Measurements from ENCODE around the gene SASH1. TPM values are rescaled to one million over a fixed set of nuclear protein-coding genes. Genes with fewer than 3 reads are reported as not detected.

The SASH1 gene
- total RNA-seq, 1 donor from 2014 or later, result 10.2 TPM

- Mint-ChIP-seq H3K27ac (no peak overlapping the region), H3K4me1 (peaks cover 17% of the 10 kb centered on the region), H3K36me3 (no peaks in the 10 kb centered on the region), H3K9me3 (no peaks in the 10 kb centered on the region), H3K27me3 (ENCODE audit: insufficient read depth, low read depth) (peaks cover 3% of the 10 kb centered on the region), H3K4me3 (no peak overlapping the region)
- H3K9me3 ChIP-seq (ENCODE audit: low read depth), result no peaks in the 10 kb centered on the region
- H3K36me3 ChIP-seq, result no peaks in the 10 kb centered on the region
- no peak for DNase-seq (ENCODE audit: low spot score)
- no peaks in the 10 kb centered on the region for H3F3A ChIP-seq (ENCODE audit: low read depth)
- TF ChIP-seq EZH2phosphoT487 (IDR thresholded peaks at IDR 0.05), result no peak
- TF ChIP-seq CTCF (IDR thresholded peaks at IDR 0.05), result no peak
- TF ChIP-seq EZH2 (IDR thresholded peaks at IDR 0.05), result no peak
- no peaks in the 10 kb centered on the region for H4K20me1 ChIP-seq (ENCODE audit: low read depth)
- no peak overlapping the region for H3K9ac ChIP-seq
- H2AFZ ChIP-seq (replicated peaks), result no peak overlapping the region
- no peak overlapping the region for H3K4me2 ChIP-seq
- no peaks in the 10 kb centered on the region for H3K79me2 ChIP-seq (ENCODE audit: low read depth)
- H3K27me3 ChIP-seq, result no peaks in the 10 kb centered on the region
- H3K27ac ChIP-seq, result no peak overlapping the region
- H3K4me1 ChIP-seq, result no peaks in the 10 kb centered on the region
- H3K4me3 ChIP-seq, result no peak overlapping the region
Observed at GRCh38 chr6:148328876-148329555, 13.6 kb upstream of the SASH1 start.

- no peak overlapping the region for H3K27ac ChIP-seq
- peaks cover 17% of the 10 kb centered on the region for H3K4me1 Mint-ChIP-seq
- no peak overlapping the region for H2AFZ ChIP-seq (replicated peaks)
- H4K20me1 ChIP-seq (ENCODE audit: low read depth), result no peaks in the 10 kb centered on the region
- H3K4me2 ChIP-seq, result no peak overlapping the region
- no peak overlapping the region for H3K9ac ChIP-seq
- H3K4me3 ChIP-seq, result no peak overlapping the region
- peak overlapping the region; percentile 18 for H3K27ac Mint-ChIP-seq
- no peak overlapping the region for H3K4me3 Mint-ChIP-seq
- H3K36me3 ChIP-seq, result no peaks in the 10 kb centered on the region
- H3K79me2 ChIP-seq (ENCODE audit: low read depth), result no peaks in the 10 kb centered on the region
- no peaks in the 10 kb centered on the region for H3K9me3 ChIP-seq (ENCODE audit: low read depth)
- no peaks in the 10 kb centered on the region for H3K27me3 ChIP-seq
- H3K36me3 Mint-ChIP-seq, result no peaks in the 10 kb centered on the region
- TF ChIP-seq EZH2phosphoT487 (IDR thresholded peaks at IDR 0.05) (no peak), EZH2 (IDR thresholded peaks at IDR 0.05) (no peak)
- no peak for DNase-seq (ENCODE audit: low spot score)
- H3K27me3 Mint-ChIP-seq (ENCODE audit: insufficient read depth, low read depth), result peaks cover 3% of the 10 kb centered on the region
- no peaks in the 10 kb centered on the region for H3K4me1 ChIP-seq
- H3K9me3 Mint-ChIP-seq, result no peaks in the 10 kb centered on the region
- H3F3A ChIP-seq (ENCODE audit: low read depth), result no peaks in the 10 kb centered on the region
Observed at GRCh38 chr6:148329596-148330381, 12.8 kb upstream of the SASH1 start.

GRCh38 chr6:148332088-148332487, 10.6 kb upstream of the SASH1 start:
- peaks cover 10% of the 10 kb centered on the region for H3K4me1 Mint-ChIP-seq

GRCh38 chr6:148336901-148337300, 5.7 kb upstream of the SASH1 start:
- H3K4me3 ChIP-seq, result no peak overlapping the region
- H3K4me1 ChIP-seq, result peaks cover 14% of the 10 kb centered on the region
- no peaks in the 10 kb centered on the region for H3K36me3 ChIP-seq
- no peak overlapping the region for H3K4me3 Mint-ChIP-seq
- no peaks in the 10 kb centered on the region for H3K36me3 Mint-ChIP-seq
- H3K27me3 Mint-ChIP-seq (ENCODE audit: insufficient read depth, low read depth), result no peaks in the 10 kb centered on the region
- H4K20me1 ChIP-seq (ENCODE audit: low read depth), result no peaks in the 10 kb centered on the region
- H3K4me1 Mint-ChIP-seq, result peaks cover 9% of the 10 kb centered on the region
- H3K9ac ChIP-seq, result no peak overlapping the region
- H2AFZ ChIP-seq (replicated peaks), result no peak overlapping the region
- H3K27ac ChIP-seq, result no peak overlapping the region
- no peaks in the 10 kb centered on the region for H3K9me3 ChIP-seq (ENCODE audit: low read depth)
- H3K79me2 ChIP-seq (ENCODE audit: low read depth), result no peaks in the 10 kb centered on the region
- peaks cover 20% of the 10 kb centered on the region for H3F3A ChIP-seq (ENCODE audit: low read depth)
- H3K4me2 ChIP-seq, result no peak overlapping the region
- TF ChIP-seq CTCF (IDR thresholded peaks at IDR 0.05), result no peak
- no peak for TF ChIP-seq EZH2 (IDR thresholded peaks at IDR 0.05)
- TF ChIP-seq EZH2phosphoT487 (IDR thresholded peaks at IDR 0.05), result no peak
- no peak overlapping the region for H3K27ac Mint-ChIP-seq
- no peak for DNase-seq (ENCODE audit: low spot score)
- H3K9me3 Mint-ChIP-seq, result peaks cover 2% of the 10 kb centered on the region
- no peaks in the 10 kb centered on the region for H3K27me3 ChIP-seq

More at GRCh38 chr6:148332088-148332487, 10.6 kb upstream of the SASH1 start:
- Histone ChIP-seq H3K27me3 (no peaks in the 10 kb centered on the region), H3F3A (ENCODE audit: low read depth) (no peaks in the 10 kb centered on the region), H3K36me3 (no peaks in the 10 kb centered on the region), H2AFZ (replicated peaks) (no peak overlapping the region), H3K4me3 (no peak overlapping the region), H4K20me1 (ENCODE audit: low read depth) (no peaks in the 10 kb centered on the region), H3K4me1 (no peaks in the 10 kb centered on the region), H3K9me3 (ENCODE audit: low read depth) (no peaks in the 10 kb centered on the region), H3K27ac (no peak overlapping the region), H3K9ac (no peak overlapping the region), H3K79me2 (ENCODE audit: low read depth) (no peaks in the 10 kb centered on the region), H3K4me2 (no peak overlapping the region)
- TF ChIP-seq EZH2phosphoT487 (IDR thresholded peaks at IDR 0.05), result no peak
- TF ChIP-seq EZH2 (IDR thresholded peaks at IDR 0.05), result no peak
- Mint-ChIP-seq H3K4me3 (no peak overlapping the region), H3K27me3 (ENCODE audit: insufficient read depth, low read depth) (no peaks in the 10 kb centered on the region), H3K9me3 (peaks cover 2% of the 10 kb centered on the region), H3K36me3 (no peaks in the 10 kb centered on the region), H3K27ac (no peak overlapping the region)
- DNase-seq (ENCODE audit: low spot score), result no peak
